NB4 (cell line): ENCODE results near the gene UNC5CL.

Experiments used
- CTCF ChIP-seq: IDR thresholded peaks from one replicate; pipeline ENCODE4 v1.5.1; 2012; ENCODE audit warnings: low read depth, low read length
- MYC ChIP-seq: IDR thresholded peaks from 2 replicates; pipeline ENCODE4 v1.6.1; 2011; ENCODE audit warnings: low read depth, low read length

DNA sequence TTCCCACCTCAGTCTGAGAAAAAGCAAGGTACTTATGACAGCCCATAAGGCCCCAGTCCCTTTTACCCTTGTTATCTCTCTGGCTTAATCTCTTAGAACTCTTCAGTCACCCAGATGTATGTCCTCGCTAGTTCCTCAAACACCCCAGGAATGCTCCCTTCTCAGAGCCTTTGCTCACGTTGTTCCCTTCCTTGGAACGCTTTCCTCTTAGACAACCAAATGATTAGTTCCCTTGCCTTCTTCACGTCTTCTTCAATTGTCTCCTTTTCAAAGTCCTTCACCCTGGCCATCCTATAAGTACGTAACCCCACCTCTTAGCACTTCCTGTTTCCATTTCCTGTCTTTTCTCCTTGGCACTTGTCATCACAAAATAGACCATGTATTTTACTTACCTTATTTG lies 12.9 kb upstream of the UNC5CL start:
- TF ChIP-seq MYC, result no peak
- no peak for TF ChIP-seq CTCF
